Measurements from ENCODE around the gene BLCAP. TPM values are rescaled to one million over a fixed set of nuclear protein-coding genes. Genes with fewer than 3 reads are reported as not detected.
A peak's percentile ranks its signal among the peaks of the same experiment; 100 is the strongest.

BLCAP gene
- total RNA-seq, 2 donors from 2014 or later: 28.4 to 42.0 TPM

DNA sequence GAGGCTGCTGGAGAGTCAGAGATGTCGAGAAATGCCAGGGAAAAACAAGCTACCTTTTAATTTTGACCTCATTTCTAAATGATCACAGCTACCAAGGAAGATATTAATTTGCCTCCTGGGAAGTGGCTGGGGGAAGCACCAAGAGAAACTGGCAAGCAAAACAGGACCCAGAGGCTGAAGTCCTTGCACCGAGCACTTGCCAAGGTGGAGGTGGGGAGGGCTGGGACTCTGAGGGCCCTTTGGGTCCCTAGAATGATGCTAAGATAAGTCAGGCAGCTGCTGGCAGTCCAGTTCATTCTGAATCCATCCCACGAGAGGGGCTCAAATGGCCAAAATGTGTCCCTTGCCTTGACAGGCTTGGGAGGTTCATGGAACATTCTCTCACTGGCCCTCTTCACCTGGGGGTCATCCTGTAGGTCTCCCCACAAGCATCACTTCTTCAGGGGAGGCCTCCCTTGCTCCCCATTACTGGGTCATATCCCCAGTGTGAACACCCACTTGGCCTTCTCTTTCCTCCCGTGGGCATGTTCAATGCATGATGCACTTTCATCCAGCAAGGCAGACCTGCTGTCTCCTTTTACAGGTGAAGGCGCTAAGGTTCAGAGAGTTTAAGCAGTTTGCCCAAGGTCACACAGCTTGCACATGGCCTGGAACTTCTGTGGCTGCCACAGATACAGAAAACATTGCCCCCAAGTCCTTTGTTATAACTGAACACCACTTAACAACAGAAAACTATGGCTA lies 39.1 kb upstream of the BLCAP start:
- Histone ChIP-seq H3K27me3 (replicated peaks; ENCODE audit: insufficient read depth) (no peaks in the 10 kb centered on the region), H3K9me3 (no peaks in the 10 kb centered on the region), H3K27ac (no peak overlapping the region), H3K4me1 (ENCODE audit: control insufficient read depth in 1 of 2, low read depth in 2 of 2) (peaks cover 0 to 6% of the 10 kb centered on the region in 2 donors), H3K4me3 (no peak overlapping the region), H3K36me3 (no peaks in the 10 kb centered on the region)
- no peak for ATAC-seq (ENCODE audit: insufficient number of reproducible peaks, low FRiP score, low read depth)
- no peak for DNase-seq (ENCODE audit: low spot score)
- TF ChIP-seq, protein P1, sequence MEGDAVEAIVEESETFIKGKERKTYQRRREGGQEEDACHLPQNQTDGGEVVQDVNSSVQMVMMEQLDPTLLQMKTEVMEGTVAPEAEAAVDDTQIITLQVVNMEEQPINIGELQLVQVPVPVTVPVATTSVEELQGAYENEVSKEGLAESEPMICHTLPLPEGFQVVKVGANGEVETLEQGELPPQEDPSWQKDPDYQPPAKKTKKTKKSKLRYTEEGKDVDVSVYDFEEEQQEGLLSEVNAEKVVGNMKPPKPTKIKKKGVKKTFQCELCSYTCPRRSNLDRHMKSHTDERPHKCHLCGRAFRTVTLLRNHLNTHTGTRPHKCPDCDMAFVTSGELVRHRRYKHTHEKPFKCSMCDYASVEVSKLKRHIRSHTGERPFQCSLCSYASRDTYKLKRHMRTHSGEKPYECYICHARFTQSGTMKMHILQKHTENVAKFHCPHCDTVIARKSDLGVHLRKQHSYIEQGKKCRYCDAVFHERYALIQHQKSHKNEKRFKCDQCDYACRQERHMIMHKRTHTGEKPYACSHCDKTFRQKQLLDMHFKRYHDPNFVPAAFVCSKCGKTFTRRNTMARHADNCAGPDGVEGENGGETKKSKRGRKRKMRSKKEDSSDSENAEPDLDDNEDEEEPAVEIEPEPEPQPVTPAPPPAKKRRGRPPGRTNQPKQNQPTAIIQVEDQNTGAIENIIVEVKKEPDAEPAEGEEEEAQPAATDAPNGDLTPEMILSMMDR (IDR thresholded peaks at IDR 0.05): no peak

DNA sequence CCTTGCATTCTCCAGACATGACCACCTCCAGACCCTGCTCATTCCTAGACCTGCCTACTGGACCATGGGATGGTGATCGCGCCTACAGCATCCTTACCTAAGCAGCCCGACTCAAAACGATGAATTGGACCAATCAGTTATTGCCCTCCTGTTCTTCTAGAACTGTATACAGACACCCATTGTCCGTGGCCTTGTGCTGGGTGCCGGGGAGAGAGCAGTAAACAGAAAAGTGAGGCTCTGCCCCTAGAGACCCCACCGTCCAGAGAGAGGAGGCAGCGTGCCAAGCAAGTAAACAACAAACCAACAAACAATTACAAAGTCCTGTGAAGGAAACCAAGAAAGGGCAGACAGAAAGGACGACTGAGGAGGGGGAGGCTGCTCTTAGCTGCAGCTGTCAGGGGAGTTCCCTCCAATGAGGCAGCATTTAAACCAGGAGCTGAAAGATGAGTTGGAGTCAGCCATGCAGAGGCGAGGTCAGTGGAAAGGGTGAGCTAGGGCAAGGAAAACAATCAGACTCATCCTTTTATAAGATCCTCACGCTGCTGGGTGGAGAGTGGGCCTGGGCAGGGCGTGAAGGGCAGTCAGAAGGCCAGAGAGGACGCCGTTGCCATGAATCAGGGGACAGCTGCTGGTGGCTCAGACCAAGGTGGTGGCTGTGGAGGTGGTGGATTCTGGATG lies 37.6 kb upstream of the BLCAP start:
- Histone ChIP-seq H3K4me1 (ENCODE audit: control insufficient read depth in 1 of 2, low read depth in 2 of 2) (peaks cover 0 to 6% of the 10 kb centered on the region in 2 donors), H3K36me3 (no peaks in the 10 kb centered on the region), H3K27ac (no peak overlapping the region), H3K4me3 (no peak overlapping the region), H3K9me3 (no peaks in the 10 kb centered on the region), H3K27me3 (replicated peaks; ENCODE audit: insufficient read depth) (no peaks in the 10 kb centered on the region)
- DNase-seq (ENCODE audit: low spot score) (no peak), ATAC-seq (ENCODE audit: insufficient number of reproducible peaks, low FRiP score, low read depth) (no peak)
- TF ChIP-seq, protein P1 (IDR thresholded peaks at IDR 0.05): no peak

GRCh38 chr20:37564388-37565133 lies 36.9 kb upstream of the BLCAP start:
- Histone ChIP-seq H3K9me3 (no peaks in the 10 kb centered on the region), H3K4me1 (ENCODE audit: control insufficient read depth in 1 of 2, low read depth in 2 of 2) (peaks cover 0 to 6% of the 10 kb centered on the region in 2 donors), H3K27ac (no peak overlapping the region), H3K36me3 (no peaks in the 10 kb centered on the region), H3K27me3 (replicated peaks; ENCODE audit: insufficient read depth) (no peaks in the 10 kb centered on the region), H3K4me3 (no peak overlapping the region)
- ATAC-seq (ENCODE audit: insufficient number of reproducible peaks, low FRiP score, low read depth) (no peak), DNase-seq (ENCODE audit: low spot score) (no peak)
- TF ChIP-seq, protein P1 (IDR thresholded peaks at IDR 0.05): peak; percentile 77

DNA sequence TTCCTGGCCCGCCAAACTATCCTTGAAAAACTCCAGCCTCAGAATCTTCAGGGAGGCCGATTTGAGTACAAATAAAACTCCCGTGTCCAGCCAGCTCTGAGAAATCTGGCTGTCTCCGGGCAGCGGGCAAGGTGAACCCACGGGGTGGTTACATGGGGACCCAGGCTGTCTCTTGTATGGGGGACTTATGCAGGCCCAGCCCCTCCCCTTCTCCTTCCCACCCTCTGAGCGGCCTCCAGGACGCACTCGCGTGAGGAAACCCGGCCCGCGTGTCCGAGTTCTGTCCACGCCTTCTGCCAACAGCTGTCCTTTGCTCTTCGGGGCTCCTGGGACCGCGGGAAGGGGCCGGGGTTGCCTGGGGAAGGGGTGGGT lies 36.3 kb upstream of the BLCAP start:
- Histone ChIP-seq H3K9me3 (no peaks in the 10 kb centered on the region), H3K27ac (no peak overlapping the region), H3K4me3 (no peak overlapping the region), H3K36me3 (no peaks in the 10 kb centered on the region), H3K27me3 (replicated peaks; ENCODE audit: insufficient read depth) (no peaks in the 10 kb centered on the region), H3K4me1 (ENCODE audit: control insufficient read depth in 1 of 2, low read depth in 2 of 2) (peaks cover 0 to 6% of the 10 kb centered on the region in 2 donors)
- DNase-seq (ENCODE audit: low spot score): no peak
- TF ChIP-seq, protein P1 (IDR thresholded peaks at IDR 0.05): no peak
- ATAC-seq (ENCODE audit: insufficient number of reproducible peaks, low FRiP score, low read depth): no peak
